Activated CD8-positive, alpha-beta memory T cell treated with anti-CD3 and anti-CD28 coated beads for 24 hours (primary cell): ENCODE data around the gene AP2A2.
A peak's percentile ranks its signal among the peaks of the same experiment; 100 is the strongest.

ENCODE experiments used
- DNase-seq: peaks from one replicate; pipeline ENCODE4 v3.0.0-alpha.2; 2020

AP2A2 gene

DNA sequence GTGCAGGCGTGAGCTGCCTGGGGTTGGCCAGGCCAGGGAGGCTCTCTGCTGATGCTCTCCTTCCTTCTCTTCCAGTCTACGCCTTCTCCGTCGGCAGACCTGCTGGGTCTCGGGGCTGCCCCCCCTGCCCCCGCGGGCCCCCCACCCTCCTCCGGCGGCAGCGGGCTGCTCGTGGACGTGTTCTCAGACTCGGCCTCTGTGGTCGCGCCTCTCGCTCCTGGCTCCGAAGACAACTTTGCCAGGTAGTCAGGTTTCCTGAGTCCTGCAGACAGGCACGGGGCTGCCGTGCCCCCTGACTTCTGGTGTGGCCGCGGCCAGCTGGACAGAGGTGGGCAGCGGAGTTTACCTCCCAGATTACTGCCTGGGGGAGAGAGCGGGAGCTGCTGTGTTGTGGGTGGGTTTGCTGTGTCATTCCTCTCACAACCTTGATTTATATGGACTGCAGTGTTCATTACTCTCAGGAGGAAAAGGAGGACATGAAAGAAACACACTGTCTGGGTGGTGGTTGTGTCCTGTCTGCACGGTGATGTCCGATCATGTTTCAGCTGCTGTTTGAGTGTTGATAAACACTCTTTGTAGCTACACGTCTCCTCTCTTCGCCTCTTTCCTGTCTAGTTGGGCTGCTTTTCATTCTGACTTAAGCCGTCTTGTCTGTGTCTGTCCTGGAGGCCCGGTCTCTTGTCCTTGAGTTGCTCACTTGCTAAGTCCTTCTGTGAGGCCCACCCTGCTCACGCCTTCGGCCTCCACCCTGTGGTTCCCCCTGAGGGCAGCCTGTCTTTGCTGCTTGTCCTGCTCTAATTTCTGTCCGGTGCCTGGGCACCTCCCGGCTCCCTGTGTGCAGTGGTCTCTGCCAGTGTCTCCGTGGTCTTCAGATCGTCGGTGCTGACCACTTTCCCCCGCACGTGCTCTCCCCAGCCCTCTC, 74.9 kb downstream of the AP2A2 start:
- DNase-seq, result no peak

- DNase-seq, result no peak
Measured at GRCh38 chr11:1001617-1002405, 76.1 kb downstream of the AP2A2 start.

DNA sequence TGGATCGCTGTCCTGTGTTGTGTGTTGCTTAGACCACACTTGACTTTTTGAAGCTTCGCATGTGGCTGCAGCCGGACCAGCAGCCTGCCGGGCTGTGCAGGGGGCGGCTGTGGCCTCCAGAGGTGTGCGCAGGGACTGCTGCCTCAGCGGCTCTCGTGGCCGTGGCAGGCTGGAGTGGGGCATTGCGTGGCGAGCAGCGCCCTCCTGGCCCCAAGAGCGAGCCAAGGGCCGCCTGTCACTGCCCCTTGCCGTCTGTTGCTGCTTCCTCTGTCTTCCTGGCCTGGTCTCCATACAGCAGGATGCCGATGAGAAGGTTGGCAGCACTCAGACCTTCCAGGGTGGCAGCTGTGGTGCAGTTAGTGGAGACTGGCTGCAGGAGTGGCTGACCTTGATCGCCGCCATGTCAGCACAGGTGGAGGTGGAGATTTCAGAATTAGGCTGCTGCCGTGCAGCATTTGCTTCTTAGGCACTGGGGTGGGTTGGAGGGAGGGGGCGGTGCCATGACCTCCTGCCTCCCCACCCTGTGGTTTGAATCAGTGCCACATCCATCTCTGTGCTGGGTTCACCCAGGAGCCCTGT, 76.8 kb downstream of the AP2A2 start:
- no peak for DNase-seq

- DNase-seq, result no peak
Measured at GRCh38 chr11:1003159-1003558, 77.5 kb downstream of the AP2A2 start.

GRCh38 chr11:1005928-1006327, 80.3 kb downstream of the AP2A2 start:
- no peak for DNase-seq

- DNase-seq, result no peak
Measured at GRCh38 chr11:1006762-1007161, 81.1 kb downstream of the AP2A2 start.

GRCh38 chr11:1007279-1007678, 81.6 kb downstream of the AP2A2 start:
- DNase-seq, result no peak

DNA sequence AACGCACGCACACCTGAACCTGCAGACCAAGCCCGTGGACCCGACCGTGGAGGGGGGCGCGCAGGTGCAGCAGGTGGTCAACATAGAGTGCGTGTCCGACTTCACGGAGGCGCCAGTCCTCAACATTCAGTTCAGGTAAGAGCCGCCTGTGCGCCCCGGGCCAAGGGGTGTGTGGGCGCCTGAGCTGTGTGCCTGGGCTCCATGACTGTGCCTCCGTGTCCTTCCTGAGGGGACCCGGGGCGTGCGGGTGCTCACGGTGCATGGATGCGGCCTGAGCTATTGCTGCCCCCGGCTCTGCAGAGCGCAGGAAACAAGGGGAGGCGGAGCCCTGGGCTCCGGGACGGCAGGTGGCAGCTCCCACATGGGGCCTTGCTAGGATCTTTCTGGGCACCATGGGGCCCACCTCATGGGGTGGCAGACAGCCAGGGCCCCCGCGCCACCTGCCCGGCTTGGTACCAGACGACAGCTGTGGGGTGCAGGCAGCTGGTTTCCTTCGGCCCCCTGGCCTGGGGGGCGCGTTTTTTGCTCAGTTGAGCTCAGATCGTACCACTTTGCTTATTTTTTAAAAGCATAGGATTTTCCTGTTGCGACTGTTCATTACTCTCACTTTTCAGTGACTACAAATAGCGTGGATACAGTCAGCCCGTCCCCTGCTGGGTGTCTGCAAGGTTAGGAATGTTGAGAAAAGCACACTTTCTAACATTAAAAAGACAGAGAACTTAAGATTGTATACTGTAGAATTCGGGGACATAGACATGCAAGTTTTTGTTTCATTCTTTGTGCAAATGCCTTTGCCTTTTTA, 82.5 kb downstream of the AP2A2 start:
- DNase-seq, result no peak

DNA sequence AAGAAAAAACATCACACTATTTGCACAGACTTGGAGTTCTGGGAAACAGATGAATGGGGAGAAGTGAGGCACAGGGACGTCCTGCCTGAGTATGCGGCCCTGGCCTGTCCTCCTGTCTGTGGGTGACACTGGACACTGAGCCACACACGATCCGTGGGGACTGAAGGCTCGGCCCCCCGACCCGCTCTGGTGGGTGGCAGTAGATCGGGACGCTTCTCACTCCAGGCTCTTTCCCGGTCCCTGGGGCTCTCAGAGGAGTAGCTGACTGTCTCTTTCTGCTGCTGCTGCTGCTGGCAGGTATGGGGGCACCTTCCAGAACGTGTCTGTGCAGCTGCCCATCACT, 83.1 kb downstream of the AP2A2 start:
- DNase-seq, result no peak

GRCh38 chr11:1009371-1009770, 83.7 kb downstream of the AP2A2 start:
- no peak for DNase-seq

- DNase-seq, result no peak
Measured at GRCh38 chr11:1009991-1010390, 84.3 kb downstream of the AP2A2 start.

DNA sequence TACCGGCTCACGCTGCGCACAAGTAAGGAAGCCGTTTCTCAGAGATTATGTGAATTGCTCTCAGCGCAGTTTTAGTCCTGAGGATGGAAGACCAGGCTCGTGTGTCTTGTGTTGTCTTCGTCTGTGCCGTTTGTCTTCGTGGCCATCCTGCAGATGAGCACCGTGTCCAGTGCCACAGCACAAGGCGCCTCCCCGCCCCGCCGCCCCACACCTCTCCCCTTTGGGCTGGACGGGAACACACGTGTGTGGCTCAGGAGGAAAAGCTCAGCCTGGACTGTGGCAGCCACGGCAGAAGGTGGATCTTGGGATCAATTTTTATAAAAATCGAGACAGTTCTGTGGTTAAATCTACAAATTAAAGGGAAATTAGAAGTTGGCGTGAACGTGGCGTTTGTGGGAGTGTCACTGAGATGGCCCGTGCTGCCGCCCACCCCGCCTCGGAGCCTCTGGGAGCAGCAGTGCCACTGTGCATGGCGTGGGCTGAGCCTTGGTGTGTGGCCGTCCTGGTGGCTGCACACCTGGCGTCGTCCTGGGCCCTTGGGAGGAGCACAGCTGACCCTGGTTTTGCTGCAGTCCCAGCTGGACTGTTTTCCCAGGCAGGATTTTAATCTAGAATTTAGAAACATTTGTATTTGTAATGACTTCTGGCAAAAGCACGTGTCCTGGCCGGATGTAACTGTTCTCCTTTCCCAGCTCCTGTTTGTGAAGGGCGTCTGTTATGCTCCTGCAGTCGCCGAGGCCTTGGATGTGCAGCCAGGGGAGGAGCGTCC, 85.1 kb downstream of the AP2A2 start:
- DNase-seq, result no peak

- no peak for DNase-seq
Measured at GRCh38 chr11:1011320-1011698, 85.6 kb downstream of the AP2A2 start.

- DNase-seq, result no peak
Measured at GRCh38 chr11:1012291-1012690, 86.6 kb downstream of the AP2A2 start.

GRCh38 chr11:1012740-1013630, 87.3 kb downstream of the AP2A2 start:
- no peak for DNase-seq

- no peak for DNase-seq
Measured at GRCh38 chr11:1013631-1013935, 87.9 kb downstream of the AP2A2 start.

GRCh38 chr11:1014276-1014675, 88.6 kb downstream of the AP2A2 start:
- DNase-seq, result no peak

GRCh38 chr11:1015064-1015463, 89.4 kb downstream of the AP2A2 start:
- DNase-seq, result no peak

DNA sequence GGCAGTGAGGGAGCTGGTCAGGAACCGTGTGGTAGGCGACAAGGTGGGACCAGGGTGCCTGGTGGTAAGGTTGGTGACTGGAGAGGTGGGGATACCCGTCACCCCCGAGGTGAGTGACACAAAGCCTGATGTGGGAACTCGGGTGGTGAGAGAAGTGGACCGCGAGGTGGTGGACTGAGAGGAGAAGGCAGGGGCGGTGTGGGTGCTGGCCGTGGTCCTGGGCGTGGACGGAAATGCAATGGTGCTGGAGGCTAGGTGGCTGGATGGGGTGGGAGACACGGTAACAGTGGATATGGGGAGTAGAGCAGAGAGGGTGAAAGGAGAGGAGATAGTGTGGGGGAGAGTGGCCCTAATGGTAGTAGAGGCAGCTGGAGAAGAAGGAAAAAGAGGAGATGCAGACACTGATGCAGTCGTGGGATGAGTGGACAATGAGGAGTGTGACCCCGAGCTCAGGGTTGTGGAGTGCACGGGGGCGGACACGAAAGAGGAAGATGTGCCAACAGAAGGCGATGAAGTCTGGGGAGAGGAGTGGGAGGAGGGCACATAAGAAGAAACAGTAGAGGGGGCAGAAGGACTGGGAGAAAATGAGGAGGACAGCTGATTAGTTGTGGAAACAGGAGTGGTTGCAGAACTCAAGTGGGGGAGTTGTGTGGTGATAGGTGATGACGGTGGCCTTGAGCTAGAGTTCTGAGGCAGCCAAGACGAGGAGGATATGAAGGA, 90.3 kb downstream of the AP2A2 start:
- no peak for DNase-seq

- DNase-seq, result peak; percentile 64
Measured at GRCh38 chr11:1016610-1017126, 91.0 kb downstream of the AP2A2 start.
